Neuronal stem cell (in vitro differentiated cells): ENCODE data around the gene RBM6.
"Not testable (repeated sequence)": the region's sequence is repeated elsewhere in the genome, so short reads cannot be mapped to it uniquely, and the experiment has no call there.

Source experiments
- DNase-seq: peaks from one replicate; pipeline ENCODE4 v3.0.0-alpha.2; 2013; ENCODE audit warnings: low spot score
- H2AFZ ChIP-seq: one replicate; pipeline ENCODE4 v1.6.1; 2013; ENCODE audit warnings: mild to moderate bottlenecking, low read length, inconsistent platforms
- H2AK5ac ChIP-seq: 2 replicates; pipeline ENCODE4 v1.6.1; 2013; ENCODE audit warnings: low read depth, mild to moderate bottlenecking, inconsistent platforms, low read length, moderate library complexity, mixed read lengths
- H2BK120ac ChIP-seq: 2 replicates; pipeline ENCODE4 v1.6.1; 2013; ENCODE audit warnings: low read depth, mild to moderate bottlenecking, inconsistent platforms, low read length, moderate library complexity, mixed read lengths
- H2BK12ac ChIP-seq: one replicate; pipeline ENCODE4 v1.6.1; 2013; ENCODE audit warnings: low read length, inconsistent platforms
- H2BK15ac ChIP-seq: 2 replicates; pipeline ENCODE4 v1.6.1; 2013; ENCODE audit warnings: mild to moderate bottlenecking, low read length, inconsistent platforms, mixed read lengths
- H2BK5ac ChIP-seq: one replicate; pipeline ENCODE4 v1.6.1; 2013; ENCODE audit warnings: inconsistent platforms, mild to moderate bottlenecking, low read length, moderate library complexity
- H3K14ac ChIP-seq: one replicate; pipeline ENCODE4 v1.6.1; 2013; ENCODE audit warnings: low read length, inconsistent platforms
- H3K18ac ChIP-seq: 2 replicates; pipeline ENCODE4 v1.6.1; 2013; ENCODE audit warnings: low read length, inconsistent platforms
- H3K23ac ChIP-seq: 2 replicates; pipeline ENCODE4 v1.6.1; 2013; ENCODE audit warnings: low read depth, mild to moderate bottlenecking, mixed read lengths, low read length, inconsistent platforms; ENCODE audit not compliant: poor library complexity
- H3K27ac ChIP-seq: replicated peaks from 3 replicates; pipeline ENCODE4 v1.5.1; 2013; ENCODE audit warnings: low read length, inconsistent platforms
- H3K27me3 ChIP-seq, 3 experiments: 2 replicates each; pipeline ENCODE4 v1.6.1; 2013; ENCODE audit warnings: low read length in 3 of 3, mild to moderate bottlenecking in 2 of 3, inconsistent platforms in 1 of 3, low read depth in 1 of 3, mixed read lengths in 1 of 3, moderate library complexity in 1 of 3; ENCODE audit not compliant: control insufficient read depth in 3 of 3, insufficient read depth in 3 of 3
- H3K36me3 ChIP-seq, 2 donors: replicated peaks in 1 of 2; 2 replicates each; pipeline ENCODE4 v1.6.1; 2013; ENCODE audit warnings: low read length in 2 of 2; ENCODE audit not compliant: control insufficient read depth in 2 of 2, insufficient read depth in 2 of 2
- H3K4ac ChIP-seq: 2 replicates; pipeline ENCODE4 v1.6.1; 2013; ENCODE audit warnings: inconsistent platforms, mild to moderate bottlenecking, low read length, moderate library complexity
- H3K4me1 ChIP-seq, 2 donors: 1 replicate in 1 of 2; 2 replicates in 1 of 2; pipeline ENCODE4 v1.6.1; 2013; ENCODE audit warnings: low read length in 2 of 2, low read depth in 1 of 2; ENCODE audit not compliant: control insufficient read depth in 2 of 2, insufficient read depth in 1 of 2
- H3K4me2 ChIP-seq: one replicate; pipeline ENCODE4 v1.6.1; 2013; ENCODE audit warnings: mild to moderate bottlenecking, low read length, inconsistent platforms; ENCODE audit not compliant: insufficient read depth, poor library complexity, severe bottlenecking
- H3K4me3 ChIP-seq, 2 donors: 2 replicates each; pipeline ENCODE4 v1.5.1; 2013; ENCODE audit warnings: low read length in 2 of 2, mild to moderate bottlenecking in 2 of 2, inconsistent platforms in 1 of 2, moderate library complexity in 1 of 2
- H3K79me1 ChIP-seq: one replicate; pipeline ENCODE4 v1.6.1; 2013; ENCODE audit warnings: low read depth, mild to moderate bottlenecking, inconsistent platforms, low read length, moderate library complexity
- H3K9ac ChIP-seq: one replicate; pipeline ENCODE4 v1.6.1; 2013; ENCODE audit warnings: mild to moderate bottlenecking, low read depth, low read length, inconsistent platforms; ENCODE audit not compliant: poor library complexity
- H3K9me3 ChIP-seq, 2 donors: replicated peaks in 1 of 2; 2 replicates each; pipeline versions ENCODE3 to v1.6.1; 2013; ENCODE audit warnings: low read length in 2 of 2, mild to moderate bottlenecking in 2 of 2, inconsistent platforms in 1 of 2, low read depth in 1 of 2, mixed read lengths in 1 of 2, moderate library complexity in 1 of 2; ENCODE audit not compliant: control insufficient read depth in 2 of 2, insufficient read depth in 1 of 2
- H4K8ac ChIP-seq: one replicate; pipeline ENCODE4 v1.6.1; 2013; ENCODE audit warnings: low read depth, mild to moderate bottlenecking, inconsistent platforms, low read length, moderate library complexity
- H4K91ac ChIP-seq: one replicate; pipeline ENCODE4 v1.6.1; 2013; ENCODE audit warnings: low read length, low read depth, mild to moderate bottlenecking, inconsistent platforms; ENCODE audit not compliant: poor library complexity
- WGBS, 2 donors: extraction: QIAGEN DNeasy Blood & Tissue Kit; methylation state at CpG; one replicate each; pipeline ENCODE4 v1.1.7; 2013; ENCODE audit warnings: missing lambda C conversion rate in 2 of 2, mixed read lengths in 1 of 2; ENCODE audit not compliant: insufficient read length in 2 of 2, insufficient replicate concordance in 1 of 2; ENCODE audit errors: extremely low coverage in 2 of 2; 5-methylcytosine and 5-hydroxymethylcytosine counted together

RBM6 gene

GRCh38 chr3:49930922-49931321 lies 9.0 kb upstream of the RBM6 start:
- peak; percentile 56 for DNase-seq
- no peak overlapping the region for H2BK15ac ChIP-seq
- WGBS, 2 donors: no CpG with 5 or more reads among the region's 1 CpG

DNA sequence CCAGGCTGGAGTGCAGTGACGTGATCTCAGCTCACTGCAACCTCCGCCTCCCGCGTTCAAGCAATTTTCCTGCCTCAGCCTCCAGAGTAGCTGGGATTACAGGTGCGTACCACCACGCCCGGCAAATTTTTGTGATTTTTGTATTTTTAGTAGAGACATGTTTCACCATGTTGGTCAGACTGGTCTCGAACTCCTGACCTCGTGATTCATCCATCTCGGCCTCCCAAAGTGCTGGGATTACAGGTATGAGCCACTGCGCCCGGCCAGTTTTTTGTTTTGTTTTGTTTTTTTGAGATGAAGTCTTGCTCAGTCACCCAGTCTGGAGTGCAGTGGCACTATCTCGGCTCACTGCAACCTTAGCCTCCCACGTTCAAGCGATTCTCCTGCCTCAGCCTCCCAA lies 7.7 kb upstream of the RBM6 start:
- H2BK120ac ChIP-seq, H3K4ac ChIP-seq, H2AK5ac ChIP-seq, H2BK12ac ChIP-seq, DNase-seq, H3K27ac ChIP-seq, H3K18ac ChIP-seq, H3K14ac ChIP-seq, H3K9ac ChIP-seq, H2BK15ac ChIP-seq, H3K9me3 ChIP-seq, H3K27me3 ChIP-seq, H2AFZ ChIP-seq, H4K8ac ChIP-seq, H3K4me2 ChIP-seq, H3K36me3 ChIP-seq, H3K79me1 ChIP-seq, H3K4me3 ChIP-seq, H4K91ac ChIP-seq, H2BK5ac ChIP-seq, H3K23ac ChIP-seq: not testable (repeated sequence)
- H3K4me1 ChIP-seq: peaks cover 10 to 11% of the 10 kb centered on the region in 2 donors
- WGBS, 2 donors: no CpG with 5 or more reads among the region's 15 CpGs

More at GRCh38 chr3:49930922-49931321, 9.0 kb upstream of the RBM6 start:
- Histone ChIP-seq H3K4me2 (no peak overlapping the region), H3K79me1 (no peaks in the 10 kb centered on the region), H3K36me3 (no peaks in the 10 kb centered on the region), H3K18ac (no peak overlapping the region), H3K4me1 (peaks cover 10 to 11% of the 10 kb centered on the region in 2 donors), H3K4ac (no peak overlapping the region), H3K14ac (no peak overlapping the region), H3K9me3 (no peaks in the 10 kb centered on the region), H4K8ac (no peak overlapping the region), H2AK5ac (no peak overlapping the region), H3K27ac (no peak overlapping the region), H2BK5ac (no peak overlapping the region), H3K27me3 (peaks cover 0 to 2% (median 0%) of the 10 kb centered on the region in 3 experiments), H3K23ac (no peak overlapping the region), H4K91ac (no peak overlapping the region), H2BK120ac (no peak overlapping the region), H2BK12ac (no peak overlapping the region), H3K9ac (no peak overlapping the region), H3K4me3 (no peak overlapping the region), H2AFZ (peak overlapping the region; percentile 82)

- Histone ChIP-seq H2BK120ac (no peak overlapping the region), H4K91ac (no peak overlapping the region), H3K14ac (no peak overlapping the region), H3K4ac (no peak overlapping the region), H3K27me3 (peaks cover 0 to 5% (median 0%) of the 10 kb centered on the region in 3 experiments), H2BK5ac (no peak overlapping the region), H2BK15ac (no peak overlapping the region), H2BK12ac (no peak overlapping the region), H3K18ac (no peak overlapping the region), H3K27ac (no peak overlapping the region), H3K9ac (no peak overlapping the region), H3K4me2 (no peak overlapping the region), H3K4me1 (peaks cover 4% of the 10 kb centered on the region in 2 donors), H4K8ac (no peak overlapping the region), H3K23ac (no peak overlapping the region), H2AK5ac (no peak overlapping the region), H3K79me1 (no peaks in the 10 kb centered on the region), H2AFZ (no peak overlapping the region), H3K36me3 (no peaks in the 10 kb centered on the region), H3K4me3 (no peak overlapping the region), H3K9me3 (no peaks in the 10 kb centered on the region)
- no peak for DNase-seq
- WGBS, 2 donors: no CpG with 5 or more reads among the region's 3 CpGs
Observed at GRCh38 chr3:49937090-49937489, 2.9 kb upstream of the RBM6 start.

GRCh38 chr3:49940667-49941249 lies 808 bp downstream of the RBM6 start:
- no peaks in the 10 kb centered on the region for H3K9me3 ChIP-seq
- no peak overlapping the region for H3K4ac ChIP-seq
- no peak overlapping the region for H4K8ac ChIP-seq
- H3K9ac ChIP-seq: peak overlapping the region; percentile 99
- WGBS, 2 donors: no CpG with 5 or more reads among the region's 23 CpGs
- no peak overlapping the region for H2BK120ac ChIP-seq
- H2AK5ac ChIP-seq: no peak overlapping the region
- no peak overlapping the region for H3K23ac ChIP-seq
- peak overlapping the region; percentile 77 to 92 for H3K4me3 ChIP-seq
- H2BK12ac ChIP-seq: no peak overlapping the region
- peak overlapping the region; percentile 87 for H2AFZ ChIP-seq
- H2BK5ac ChIP-seq: no peak overlapping the region
- H3K14ac ChIP-seq: no peak overlapping the region
- DNase-seq: no peak
- peaks cover 4% of the 10 kb centered on the region in 2 donors for H3K4me1 ChIP-seq
- no peak overlapping the region for H4K91ac ChIP-seq
- H3K4me2 ChIP-seq: peak overlapping the region; percentile 66
- H3K36me3 ChIP-seq: peaks cover 0 to 18% of the 10 kb centered on the region in 2 donors
- no peaks in the 10 kb centered on the region for H3K79me1 ChIP-seq
- H3K18ac ChIP-seq: peak overlapping the region; percentile 100
- peaks cover 0 to 5% (median 0%) of the 10 kb centered on the region in 3 experiments for H3K27me3 ChIP-seq
- H3K27ac ChIP-seq: peak overlapping the region; percentile 98
- no peak overlapping the region for H2BK15ac ChIP-seq
